WTC11 (cell line): ENCODE data around the gene AKAP6. TPM values are rescaled to one million over a fixed set of nuclear protein-coding genes. Genes with fewer than 3 reads are reported as not detected.

ENCODE experiments used
- ATAC-seq: fragments of 200-7000 bp; cut with Tn5 transposase; 2 replicates; pipeline ENCODE4 v1.10.0; 2021; ENCODE audit warnings: mild to moderate bottlenecking, moderate library complexity
- CTCF ChIA-PET: fragments of 300-600 bp; sonication (Branson Sonifier 250); formaldehyde crosslinking; loops from one replicate; lab custom pipeline; 2021; ENCODE audit warnings: antibody characterized with exemption; lab: Charles Lee
- POLR2A ChIA-PET: fragments of 350-600 bp; sonication (Branson Sonifier 250); formaldehyde crosslinking; loops from one replicate; lab custom pipeline; 2021; ENCODE audit warnings: antibody characterized with exemption; lab: Charles Lee
- DNase-seq: peaks from one replicate; pipeline ENCODE4 v3.0.0; 2021; ENCODE audit warnings: low spot score
- H3K27ac Mint-ChIP-seq: 2 replicates; pipeline ENCODE4 v1.8.0; 2021; ENCODE audit warnings: mixed read lengths
- H3K27me3 Mint-ChIP-seq: 2 replicates; pipeline ENCODE4 v1.8.0; 2021; ENCODE audit warnings: low read depth, mild to moderate bottlenecking, moderate library complexity, mixed read lengths
- H3K36me3 Mint-ChIP-seq: 2 replicates; pipeline ENCODE4 v1.8.0; 2021; ENCODE audit warnings: mixed read lengths
- H3K4me1 Mint-ChIP-seq: 2 replicates; pipeline ENCODE4 v1.8.0; 2022; ENCODE audit warnings: mixed read lengths
- H3K4me3 Mint-ChIP-seq: 2 replicates; pipeline ENCODE4 v1.8.0; 2021; ENCODE audit warnings: mild to moderate bottlenecking, moderate library complexity, mixed read lengths
- H3K9me3 Mint-ChIP-seq: 2 replicates; pipeline ENCODE4 v1.8.0; 2021; ENCODE audit warnings: mixed read lengths
- CREM ChIP-seq: sonication (generic); formaldehyde crosslinking; IDR thresholded peaks from 2 replicates; pipeline ENCODE4 v1.8.1; 2022; ENCODE audit warnings: mild to moderate bottlenecking, missing genetic modification reagents, moderate library complexity
- ESRRA ChIP-seq: sonication (generic); formaldehyde crosslinking; IDR thresholded peaks from 2 replicates; pipeline ENCODE4 v1.8.1; 2022; ENCODE audit warnings: mild to moderate bottlenecking, missing genetic modification reagents, borderline replicate concordance
- FOXJ3 ChIP-seq: sonication (generic); formaldehyde crosslinking; IDR thresholded peaks from 2 replicates; pipeline ENCODE4 v1.9.0; 2021; ENCODE audit warnings: missing genetic modification reagents, mild to moderate bottlenecking, borderline replicate concordance
- FOXP1 ChIP-seq: sonication (generic); formaldehyde crosslinking; IDR thresholded peaks from 2 replicates; pipeline ENCODE4 v1.8.0; 2022; ENCODE audit warnings: missing genetic modification reagents, mild to moderate bottlenecking, moderate library complexity, borderline replicate concordance
- KAT7 ChIP-seq: sonication (generic); formaldehyde crosslinking; IDR thresholded peaks from 2 replicates; pipeline ENCODE4 v1.8.1; 2023; ENCODE audit warnings: missing genetic modification reagents, mild to moderate bottlenecking, borderline replicate concordance
- SOX15 ChIP-seq: fragments of 250-450 bp; sonication (Bioruptor Pico); IDR thresholded peaks from 2 replicates; pipeline ENCODE4 v1.9.0; 2021; ENCODE audit warnings: mild to moderate bottlenecking
- TEAD4 ChIP-seq: sonication (generic); formaldehyde crosslinking; IDR thresholded peaks from 2 replicates; pipeline ENCODE4 v1.8.0; 2022; ENCODE audit warnings: mild to moderate bottlenecking, missing genetic modification reagents
- ZBTB21 ChIP-seq: sonication (generic); formaldehyde crosslinking; IDR thresholded peaks from 2 replicates; pipeline ENCODE4 v1.8.1; 2023; ENCODE audit warnings: mild to moderate bottlenecking, missing genetic modification reagents, borderline replicate concordance
- ZNF138 ChIP-seq: sonication (generic); formaldehyde crosslinking; conservative IDR thresholded peaks from 2 replicates; pipeline ENCODE4 v1.8.1; 2022; ENCODE audit warnings: mild to moderate bottlenecking, moderate library complexity, missing genetic modification reagents
- ZNF263 ChIP-seq: sonication (generic); formaldehyde crosslinking; IDR thresholded peaks from 2 replicates; pipeline ENCODE4 v1.8.1; 2022; ENCODE audit warnings: low read depth, mild to moderate bottlenecking, moderate library complexity, missing genetic modification reagents
- ZNF423 ChIP-seq: fragments of 250-450 bp; sonication (Bioruptor Pico); IDR thresholded peaks from 2 replicates; pipeline ENCODE4 v2.1.2; 2022; ENCODE audit warnings: mild to moderate bottlenecking, moderate library complexity
- total RNA-seq: library from RNA; stranded (reverse); gene quantifications from 3 replicates; pipeline ENCODE4 v1.2.3, GENCODE V29; 2021
- TF ChIP-seq, protein P1 (sequence below): sonication (generic); formaldehyde crosslinking; IDR thresholded peaks from 2 replicates; pipeline ENCODE4 v1.8.1; 2023; ENCODE audit warnings: mild to moderate bottlenecking, missing genetic modification reagents, borderline replicate concordance
- TF ChIP-seq, protein P2 (sequence below): sonication (generic); formaldehyde crosslinking; IDR thresholded peaks from 2 replicates; pipeline ENCODE4 v1.8.0; 2022; ENCODE audit warnings: mild to moderate bottlenecking, missing genetic modification reagents
- TF ChIP-seq, protein P3 (sequence below): sonication (generic); formaldehyde crosslinking; IDR thresholded peaks from 2 replicates; pipeline ENCODE4 v1.8.0; 2022; ENCODE audit warnings: mild to moderate bottlenecking, missing genetic modification reagents
- TF ChIP-seq, protein P4 (sequence below): sonication (generic); formaldehyde crosslinking; IDR thresholded peaks from 2 replicates; pipeline ENCODE4 v1.8.1; 2022; ENCODE audit warnings: mild to moderate bottlenecking, moderate library complexity, missing genetic modification reagents
- TF ChIP-seq, protein P5 (sequence below): fragments of 250-450 bp; sonication (Bioruptor Pico); IDR thresholded peaks from 2 replicates; pipeline ENCODE4 v1.9.0; 2021; ENCODE audit warnings: moderate library complexity, mild to moderate bottlenecking, inconsistent platforms, borderline replicate concordance
- TF ChIP-seq, protein P6 (sequence below): sonication (generic); formaldehyde crosslinking; IDR thresholded peaks from 2 replicates; pipeline ENCODE4 v1.8.1; 2022; ENCODE audit warnings: missing genetic modification reagents, borderline replicate concordance
- TF ChIP-seq, protein P7 (sequence below): sonication (generic); formaldehyde crosslinking; IDR thresholded peaks from 2 replicates; pipeline ENCODE4 v1.8.1; 2022; ENCODE audit warnings: low read depth, mild to moderate bottlenecking, moderate library complexity, missing genetic modification reagents, borderline replicate concordance
- TF ChIP-seq, protein P8 (sequence below): sonication (generic); formaldehyde crosslinking; IDR thresholded peaks from 2 replicates; pipeline ENCODE4 v1.8.0; 2022; ENCODE audit warnings: mild to moderate bottlenecking, missing genetic modification reagents
- TF ChIP-seq, protein P9 (sequence below): fragments of 250-450 bp; sonication (Bioruptor Pico); IDR thresholded peaks from 2 replicates; pipeline ENCODE4 v1.9.0; 2021; ENCODE audit warnings: mild to moderate bottlenecking

The AKAP6 gene
- total RNA-seq, 1 experiment from 2014 or later = 0.63 TPM

DNA sequence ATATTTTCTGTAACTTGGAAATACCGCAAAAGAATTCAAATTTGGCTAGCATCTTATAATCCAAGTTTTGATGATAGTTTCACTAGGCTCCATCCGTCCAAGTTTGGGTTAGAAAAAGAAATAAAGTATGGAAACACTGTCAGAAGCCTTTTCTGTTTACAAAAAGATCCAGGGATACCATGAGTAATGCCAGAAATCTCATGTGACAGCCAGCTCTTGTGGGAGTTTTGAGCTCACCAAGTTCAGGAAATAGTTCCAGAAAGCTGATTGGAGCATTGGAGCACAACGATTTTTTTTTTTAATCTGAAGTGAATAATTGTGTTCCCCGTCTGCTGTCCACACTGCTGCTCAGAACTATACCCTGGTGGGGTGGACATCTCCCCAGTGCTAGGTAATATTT, 379.9 kb downstream of the AKAP6 start (continued):
- TF ChIP-seq ZNF263 (CRISPR knock-in tag) (no peak), TEAD4 (CRISPR knock-in tag) (no peak), SOX15 (CRISPR knock-in tag) (no peak), ESRRA (CRISPR knock-in tag) (no peak), ZBTB21 (CRISPR knock-in tag) (no peak)
- TF ChIP-seq, protein P1, sequence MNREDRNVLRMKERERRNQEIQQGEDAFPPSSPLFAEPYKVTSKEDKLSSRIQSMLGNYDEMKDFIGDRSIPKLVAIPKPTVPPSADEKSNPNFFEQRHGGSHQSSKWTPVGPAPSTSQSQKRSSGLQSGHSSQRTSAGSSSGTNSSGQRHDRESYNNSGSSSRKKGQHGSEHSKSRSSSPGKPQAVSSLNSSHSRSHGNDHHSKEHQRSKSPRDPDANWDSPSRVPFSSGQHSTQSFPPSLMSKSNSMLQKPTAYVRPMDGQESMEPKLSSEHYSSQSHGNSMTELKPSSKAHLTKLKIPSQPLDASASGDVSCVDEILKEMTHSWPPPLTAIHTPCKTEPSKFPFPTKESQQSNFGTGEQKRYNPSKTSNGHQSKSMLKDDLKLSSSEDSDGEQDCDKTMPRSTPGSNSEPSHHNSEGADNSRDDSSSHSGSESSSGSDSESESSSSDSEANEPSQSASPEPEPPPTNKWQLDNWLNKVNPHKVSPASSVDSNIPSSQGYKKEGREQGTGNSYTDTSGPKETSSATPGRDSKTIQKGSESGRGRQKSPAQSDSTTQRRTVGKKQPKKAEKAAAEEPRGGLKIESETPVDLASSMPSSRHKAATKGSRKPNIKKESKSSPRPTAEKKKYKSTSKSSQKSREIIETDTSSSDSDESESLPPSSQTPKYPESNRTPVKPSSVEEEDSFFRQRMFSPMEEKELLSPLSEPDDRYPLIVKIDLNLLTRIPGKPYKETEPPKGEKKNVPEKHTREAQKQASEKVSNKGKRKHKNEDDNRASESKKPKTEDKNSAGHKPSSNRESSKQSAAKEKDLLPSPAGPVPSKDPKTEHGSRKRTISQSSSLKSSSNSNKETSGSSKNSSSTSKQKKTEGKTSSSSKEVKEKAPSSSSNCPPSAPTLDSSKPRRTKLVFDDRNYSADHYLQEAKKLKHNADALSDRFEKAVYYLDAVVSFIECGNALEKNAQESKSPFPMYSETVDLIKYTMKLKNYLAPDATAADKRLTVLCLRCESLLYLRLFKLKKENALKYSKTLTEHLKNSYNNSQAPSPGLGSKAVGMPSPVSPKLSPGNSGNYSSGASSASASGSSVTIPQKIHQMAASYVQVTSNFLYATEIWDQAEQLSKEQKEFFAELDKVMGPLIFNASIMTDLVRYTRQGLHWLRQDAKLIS = no peak
- TF ChIP-seq, all 79 proteins: peak for 0

DNA sequence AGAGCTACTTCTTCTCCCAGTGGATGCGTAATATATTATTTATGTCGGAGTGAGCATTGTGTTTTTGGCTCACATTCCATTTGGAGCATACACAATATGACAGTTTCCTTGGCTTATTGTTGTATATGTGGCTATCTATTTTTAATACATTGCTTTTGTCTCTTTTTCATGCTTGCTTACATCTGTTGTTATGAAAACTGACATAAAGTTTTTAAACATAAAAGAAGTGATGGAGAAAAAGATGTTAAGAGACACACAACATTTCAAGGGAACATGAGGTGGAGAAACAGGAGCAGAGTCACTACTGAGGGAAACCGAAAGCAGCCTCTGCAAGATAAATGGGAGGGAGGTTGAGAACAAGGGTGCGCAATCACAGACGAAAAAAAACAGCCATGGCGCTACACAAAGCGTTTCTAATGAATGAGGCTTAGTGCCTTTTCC, 381.2 kb downstream of the AKAP6 start:
- Mint-ChIP-seq H3K4me3 (no peak overlapping the region), H3K4me1 (peaks cover 10% of the 10 kb centered on the region), H3K27me3 (no peaks in the 10 kb centered on the region), H3K27ac (no peak overlapping the region), H3K36me3 (no peaks in the 10 kb centered on the region; the same call in 1 of the 2 replicates), H3K9me3 (peaks cover 6% of the 10 kb centered on the region)
- ChIA-PET CTCF (interaction anchor here (1.0 kb wide), 1 partner anchor 966 kb away, joined by 3 read pairs; no protein-coding TSS in a partner anchor), POLR2A (no interaction called here)
- no peak for DNase-seq
- no peak for ATAC-seq
- TF ChIP-seq, protein P2, sequence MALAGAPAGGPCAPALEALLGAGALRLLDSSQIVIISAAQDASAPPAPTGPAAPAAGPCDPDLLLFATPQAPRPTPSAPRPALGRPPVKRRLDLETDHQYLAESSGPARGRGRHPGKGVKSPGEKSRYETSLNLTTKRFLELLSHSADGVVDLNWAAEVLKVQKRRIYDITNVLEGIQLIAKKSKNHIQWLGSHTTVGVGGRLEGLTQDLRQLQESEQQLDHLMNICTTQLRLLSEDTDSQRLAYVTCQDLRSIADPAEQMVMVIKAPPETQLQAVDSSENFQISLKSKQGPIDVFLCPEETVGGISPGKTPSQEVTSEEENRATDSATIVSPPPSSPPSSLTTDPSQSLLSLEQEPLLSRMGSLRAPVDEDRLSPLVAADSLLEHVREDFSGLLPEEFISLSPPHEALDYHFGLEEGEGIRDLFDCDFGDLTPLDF (CRISPR knock-in tag) = no peak
- TF ChIP-seq FOXJ3 (CRISPR knock-in tag) (no peak), TEAD4 (CRISPR knock-in tag) (no peak), KAT7 (no peak), ZNF138 (no peak), ZNF423 (no peak), CREM (no peak), ZBTB21 (CRISPR knock-in tag) (no peak), FOXP1 (CRISPR knock-in tag) (no peak)
- TF ChIP-seq, protein P3, sequence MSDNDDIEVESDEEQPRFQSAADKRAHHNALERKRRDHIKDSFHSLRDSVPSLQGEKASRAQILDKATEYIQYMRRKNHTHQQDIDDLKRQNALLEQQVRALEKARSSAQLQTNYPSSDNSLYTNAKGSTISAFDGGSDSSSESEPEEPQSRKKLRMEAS (CRISPR knock-in tag) = no peak
- TF ChIP-seq, protein P4, sequence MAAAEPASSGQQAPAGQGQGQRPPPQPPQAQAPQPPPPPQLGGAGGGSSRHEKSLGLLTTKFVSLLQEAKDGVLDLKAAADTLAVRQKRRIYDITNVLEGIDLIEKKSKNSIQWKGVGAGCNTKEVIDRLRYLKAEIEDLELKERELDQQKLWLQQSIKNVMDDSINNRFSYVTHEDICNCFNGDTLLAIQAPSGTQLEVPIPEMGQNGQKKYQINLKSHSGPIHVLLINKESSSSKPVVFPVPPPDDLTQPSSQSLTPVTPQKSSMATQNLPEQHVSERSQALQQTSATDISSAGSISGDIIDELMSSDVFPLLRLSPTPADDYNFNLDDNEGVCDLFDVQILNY (CRISPR knock-in tag) = no peak
- TF ChIP-seq, protein P5, sequence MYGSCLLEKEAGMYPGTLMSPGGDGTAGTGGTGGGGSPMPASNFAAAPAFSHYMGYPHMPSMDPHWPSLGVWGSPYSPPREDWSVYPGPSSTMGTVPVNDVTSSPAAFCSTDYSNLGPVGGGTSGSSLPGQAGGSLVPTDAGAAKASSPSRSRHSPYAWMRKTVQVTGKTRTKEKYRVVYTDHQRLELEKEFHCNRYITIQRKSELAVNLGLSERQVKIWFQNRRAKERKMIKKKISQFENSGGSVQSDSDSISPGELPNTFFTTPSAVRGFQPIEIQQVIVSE (CRISPR knock-in tag) = no peak
- TF ChIP-seq, protein P6, sequence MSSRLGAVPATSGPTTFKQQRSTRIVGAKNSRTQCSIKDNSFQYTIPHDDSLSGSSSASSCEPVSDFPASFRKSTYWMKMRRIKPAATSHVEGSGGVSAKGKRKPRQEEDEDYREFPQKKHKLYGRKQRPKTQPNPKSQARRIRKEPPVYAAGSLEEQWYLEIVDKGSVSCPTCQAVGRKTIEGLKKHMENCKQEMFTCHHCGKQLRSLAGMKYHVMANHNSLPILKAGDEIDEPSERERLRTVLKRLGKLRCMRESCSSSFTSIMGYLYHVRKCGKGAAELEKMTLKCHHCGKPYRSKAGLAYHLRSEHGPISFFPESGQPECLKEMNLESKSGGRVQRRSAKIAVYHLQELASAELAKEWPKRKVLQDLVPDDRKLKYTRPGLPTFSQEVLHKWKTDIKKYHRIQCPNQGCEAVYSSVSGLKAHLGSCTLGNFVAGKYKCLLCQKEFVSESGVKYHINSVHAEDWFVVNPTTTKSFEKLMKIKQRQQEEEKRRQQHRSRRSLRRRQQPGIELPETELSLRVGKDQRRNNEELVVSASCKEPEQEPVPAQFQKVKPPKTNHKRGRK (CRISPR knock-in tag) = no peak
- TF ChIP-seq, protein P7, sequence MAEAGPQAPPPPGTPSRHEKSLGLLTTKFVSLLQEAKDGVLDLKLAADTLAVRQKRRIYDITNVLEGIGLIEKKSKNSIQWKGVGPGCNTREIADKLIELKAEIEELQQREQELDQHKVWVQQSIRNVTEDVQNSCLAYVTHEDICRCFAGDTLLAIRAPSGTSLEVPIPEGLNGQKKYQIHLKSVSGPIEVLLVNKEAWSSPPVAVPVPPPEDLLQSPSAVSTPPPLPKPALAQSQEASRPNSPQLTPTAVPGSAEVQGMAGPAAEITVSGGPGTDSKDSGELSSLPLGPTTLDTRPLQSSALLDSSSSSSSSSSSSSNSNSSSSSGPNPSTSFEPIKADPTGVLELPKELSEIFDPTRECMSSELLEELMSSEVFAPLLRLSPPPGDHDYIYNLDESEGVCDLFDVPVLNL (CRISPR knock-in tag) = no peak
- TF ChIP-seq, protein P8, sequence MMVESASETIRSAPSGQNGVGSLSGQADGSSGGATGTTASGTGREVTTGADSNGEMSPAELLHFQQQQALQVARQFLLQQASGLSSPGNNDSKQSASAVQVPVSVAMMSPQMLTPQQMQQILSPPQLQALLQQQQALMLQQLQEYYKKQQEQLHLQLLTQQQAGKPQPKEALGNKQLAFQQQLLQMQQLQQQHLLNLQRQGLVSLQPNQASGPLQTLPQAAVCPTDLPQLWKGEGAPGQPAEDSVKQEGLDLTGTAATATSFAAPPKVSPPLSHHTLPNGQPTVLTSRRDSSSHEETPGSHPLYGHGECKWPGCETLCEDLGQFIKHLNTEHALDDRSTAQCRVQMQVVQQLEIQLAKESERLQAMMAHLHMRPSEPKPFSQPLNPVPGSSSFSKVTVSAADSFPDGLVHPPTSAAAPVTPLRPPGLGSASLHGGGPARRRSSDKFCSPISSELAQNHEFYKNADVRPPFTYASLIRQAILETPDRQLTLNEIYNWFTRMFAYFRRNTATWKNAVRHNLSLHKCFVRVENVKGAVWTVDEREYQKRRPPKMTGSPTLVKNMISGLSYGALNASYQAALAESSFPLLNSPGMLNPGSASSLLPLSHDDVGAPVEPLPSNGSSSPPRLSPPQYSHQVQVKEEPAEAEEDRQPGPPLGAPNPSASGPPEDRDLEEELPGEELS (CRISPR knock-in tag) = no peak
- TF ChIP-seq, protein P9, sequence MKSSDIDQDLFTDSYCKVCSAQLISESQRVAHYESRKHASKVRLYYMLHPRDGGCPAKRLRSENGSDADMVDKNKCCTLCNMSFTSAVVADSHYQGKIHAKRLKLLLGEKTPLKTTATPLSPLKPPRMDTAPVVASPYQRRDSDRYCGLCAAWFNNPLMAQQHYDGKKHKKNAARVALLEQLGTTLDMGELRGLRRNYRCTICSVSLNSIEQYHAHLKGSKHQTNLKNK = no peak
